ENCODE measurements around the gene PRR29.

Gene PRR29

GRCh38 chr17:64051153-64051552 lies 53.0 kb downstream of the PRR29 start:
- Histone ChIP-seq H3K36me3 (ENCODE audit: control insufficient read depth, insufficient read depth, low read length) (peaks cover 12% of the 10 kb centered on the region), H3K4me1 (ENCODE audit: control insufficient read depth, insufficient read depth, low read length, poor library complexity, severe bottlenecking) (no peaks in the 10 kb centered on the region), H3K4me3 (ENCODE audit: extremely low read depth, insufficient read depth, low read length, poor library complexity, severe bottlenecking) (no peak overlapping the region), H3K27ac (ENCODE audit: low read depth, low read length, severe bottlenecking) (no peak overlapping the region), H3K9me3 (ENCODE audit: control insufficient read depth, low read length) (no peaks in the 10 kb centered on the region)
- WGBS, 2 experiments (ENCODE audit: insufficient coverage in 2 of 2), result 100% methylated on average over 1 of the region's 1 CpG

GRCh38 chr17:64053101-64053500 lies 55.0 kb downstream of the PRR29 start:
- WGBS, 2 experiments (ENCODE audit: insufficient coverage in 2 of 2), result 95 to 98% methylated on average over 6 to 10 of the region's 10 CpGs
- no peak overlapping the region for H3K4me3 ChIP-seq (ENCODE audit: extremely low read depth, insufficient read depth, low read length, poor library complexity, severe bottlenecking)
- peaks cover 12% of the 10 kb centered on the region for H3K36me3 ChIP-seq (ENCODE audit: control insufficient read depth, insufficient read depth, low read length)
- peaks cover 4% of the 10 kb centered on the region for H3K4me1 ChIP-seq (ENCODE audit: control insufficient read depth, insufficient read depth, low read length, poor library complexity, severe bottlenecking)
- H3K9me3 ChIP-seq (ENCODE audit: control insufficient read depth, low read length), result no peaks in the 10 kb centered on the region
- no peak overlapping the region for H3K27ac ChIP-seq (ENCODE audit: low read depth, low read length, severe bottlenecking)

All from mesodermal cell (in vitro differentiated cells).